ENCODE data around the gene CHSY1. TPM values are rescaled to one million over a fixed set of nuclear protein-coding genes. Genes with fewer than 3 reads are reported as not detected.

The CHSY1 gene
- polyA plus RNA-seq, 2 donors: 3.3 to 5.2 TPM

GRCh38 chr15:101267320-101268104, 15.7 kb upstream of the CHSY1 start:
- no peaks in the 10 kb centered on the region for H3K9me3 ChIP-seq (ENCODE audit: control insufficient read depth in 2 of 2, insufficient read depth in 1 of 2, low read depth in 1 of 2, low read length in 1 of 2)

GRCh38 chr15:101266787-101267186, 14.9 kb upstream of the CHSY1 start:
- Histone ChIP-seq H3K4me3 (ENCODE audit: low read depth in 1 of 2, low read length in 2 of 2) (no peak overlapping the region), H3K36me3 (ENCODE audit: control insufficient read depth in 2 of 2, insufficient read depth in 2 of 2, low read length in 1 of 2) (peaks cover 3 to 10% of the 10 kb centered on the region in 2 donors), H3K9me3 (ENCODE audit: control insufficient read depth in 2 of 2, insufficient read depth in 1 of 2, low read depth in 1 of 2, low read length in 1 of 2) (no peaks in the 10 kb centered on the region), H3K27ac (ENCODE audit: low read depth in 2 of 2, low read length in 1 of 2) (peak overlapping the region; percentile 18 to 43), H3K4me1 (ENCODE audit: control insufficient read depth in 2 of 2, insufficient read depth in 2 of 2, low read length in 1 of 2) (no peaks in the 10 kb centered on the region), H3K27me3 (ENCODE audit: control insufficient read depth in 1 of 2, insufficient read depth in 2 of 2, low read length in 2 of 2) (no peaks in the 10 kb centered on the region)
- WGBS, 2 donors: 67% methylated on average over 9 of the region's 9 CpGs

More at GRCh38 chr15:101267320-101268104, 15.7 kb upstream of the CHSY1 start:
- no peak overlapping the region for H3K4me3 ChIP-seq (ENCODE audit: low read depth in 1 of 2, low read length in 2 of 2)
- no peaks in the 10 kb centered on the region for H3K27me3 ChIP-seq (ENCODE audit: control insufficient read depth in 1 of 2, insufficient read depth in 2 of 2, low read length in 2 of 2)
- WGBS, 2 donors: 43 to 54% methylated on average over 18 of the region's 18 CpGs
- peak overlapping the region in 1 of 2 donors; percentile 33 for H3K27ac ChIP-seq (ENCODE audit: low read depth in 2 of 2, low read length in 1 of 2)
- no peaks in the 10 kb centered on the region for H3K4me1 ChIP-seq (ENCODE audit: control insufficient read depth in 2 of 2, insufficient read depth in 2 of 2, low read length in 1 of 2)
- peaks cover 3 to 15% of the 10 kb centered on the region in 2 donors for H3K36me3 ChIP-seq (ENCODE audit: control insufficient read depth in 2 of 2, insufficient read depth in 2 of 2, low read length in 1 of 2)

DNA sequence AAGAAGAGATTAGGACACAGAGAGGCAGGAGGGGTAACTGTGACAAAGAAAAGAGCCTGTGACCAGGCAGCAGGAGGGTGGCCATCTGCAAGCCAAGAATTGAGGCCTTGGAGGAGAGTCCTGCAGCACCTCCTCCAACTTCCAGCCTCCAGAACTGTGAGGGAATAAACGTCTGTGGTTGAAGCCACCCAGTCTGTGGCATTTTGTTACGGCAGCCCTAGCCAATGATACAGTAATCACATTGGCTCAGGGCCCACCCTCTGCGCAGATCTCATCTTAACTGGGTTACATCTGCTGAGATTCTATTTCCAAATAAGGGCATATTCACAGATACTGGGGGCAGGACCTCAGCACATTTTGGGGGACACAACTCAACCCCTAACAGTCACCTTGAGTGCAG, 14.2 kb upstream of the CHSY1 start:
- no peaks in the 10 kb centered on the region for H3K4me1 ChIP-seq (ENCODE audit: control insufficient read depth in 2 of 2, insufficient read depth in 2 of 2, low read length in 1 of 2)
- H3K27me3 ChIP-seq (ENCODE audit: control insufficient read depth in 1 of 2, insufficient read depth in 2 of 2, low read length in 2 of 2): no peaks in the 10 kb centered on the region
- 52 to 53% methylated on average over 3 of the region's 3 CpGs for WGBS, 2 donors
- H3K4me3 ChIP-seq (ENCODE audit: low read depth in 1 of 2, low read length in 2 of 2): no peak overlapping the region
- no peak overlapping the region for H3K27ac ChIP-seq (ENCODE audit: low read depth in 2 of 2, low read length in 1 of 2)
- H3K9me3 ChIP-seq (ENCODE audit: control insufficient read depth in 2 of 2, insufficient read depth in 1 of 2, low read depth in 1 of 2, low read length in 1 of 2): no peaks in the 10 kb centered on the region
- H3K36me3 ChIP-seq (ENCODE audit: control insufficient read depth in 2 of 2, insufficient read depth in 2 of 2, low read length in 1 of 2): peaks cover 3 to 6% of the 10 kb centered on the region in 2 donors

- Histone ChIP-seq H3K27ac (ENCODE audit: low read depth in 2 of 2, low read length in 1 of 2) (peak overlapping the region in 1 of 2 donors; percentile 40), H3K4me3 (ENCODE audit: low read depth in 1 of 2, low read length in 2 of 2) (no peak overlapping the region), H3K36me3 (ENCODE audit: control insufficient read depth in 2 of 2, insufficient read depth in 2 of 2, low read length in 1 of 2) (no peaks in the 10 kb centered on the region), H3K4me1 (ENCODE audit: control insufficient read depth in 2 of 2, insufficient read depth in 2 of 2, low read length in 1 of 2) (no peaks in the 10 kb centered on the region), H3K9me3 (ENCODE audit: control insufficient read depth in 2 of 2, insufficient read depth in 1 of 2, low read depth in 1 of 2, low read length in 1 of 2) (no peaks in the 10 kb centered on the region), H3K27me3 (ENCODE audit: control insufficient read depth in 1 of 2, insufficient read depth in 2 of 2, low read length in 2 of 2) (no peaks in the 10 kb centered on the region)
- 81 to 83% methylated on average over 17 of the region's 17 CpGs for WGBS, 2 donors
Observed at GRCh38 chr15:101264911-101265641, 13.2 kb upstream of the CHSY1 start.

DNA sequence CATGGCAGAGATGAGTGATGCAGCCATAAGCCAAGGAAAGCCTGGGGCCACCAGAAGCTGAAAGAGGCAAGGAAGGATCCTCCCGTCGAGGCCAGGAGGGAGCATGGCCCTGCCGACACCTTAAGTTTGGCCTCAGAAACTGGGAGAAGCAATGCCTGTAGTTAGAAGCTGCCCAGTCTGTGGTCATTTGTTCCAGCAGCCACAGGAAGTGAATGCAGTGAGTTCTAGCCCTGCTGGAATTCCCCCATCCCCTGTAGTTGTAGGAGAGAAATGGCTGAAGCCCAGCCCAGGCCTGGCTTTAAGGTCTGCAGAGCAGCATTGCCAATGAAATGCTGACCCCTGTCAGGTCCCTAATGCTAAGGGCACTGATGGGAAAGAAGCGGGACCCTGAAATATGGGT, 12.2 kb upstream of the CHSY1 start:
- H3K9me3 ChIP-seq (ENCODE audit: control insufficient read depth in 2 of 2, insufficient read depth in 1 of 2, low read depth in 1 of 2, low read length in 1 of 2): no peaks in the 10 kb centered on the region
- no peaks in the 10 kb centered on the region for H3K36me3 ChIP-seq (ENCODE audit: control insufficient read depth in 2 of 2, insufficient read depth in 2 of 2, low read length in 1 of 2)
- 87 to 90% methylated on average over 4 of the region's 4 CpGs for WGBS, 2 donors
- no peak overlapping the region for H3K27ac ChIP-seq (ENCODE audit: low read depth in 2 of 2, low read length in 1 of 2)
- no peaks in the 10 kb centered on the region for H3K27me3 ChIP-seq (ENCODE audit: control insufficient read depth in 1 of 2, insufficient read depth in 2 of 2, low read length in 2 of 2)
- H3K4me3 ChIP-seq (ENCODE audit: low read depth in 1 of 2, low read length in 2 of 2): no peak overlapping the region
- H3K4me1 ChIP-seq (ENCODE audit: control insufficient read depth in 2 of 2, insufficient read depth in 2 of 2, low read length in 1 of 2): no peaks in the 10 kb centered on the region

DNA sequence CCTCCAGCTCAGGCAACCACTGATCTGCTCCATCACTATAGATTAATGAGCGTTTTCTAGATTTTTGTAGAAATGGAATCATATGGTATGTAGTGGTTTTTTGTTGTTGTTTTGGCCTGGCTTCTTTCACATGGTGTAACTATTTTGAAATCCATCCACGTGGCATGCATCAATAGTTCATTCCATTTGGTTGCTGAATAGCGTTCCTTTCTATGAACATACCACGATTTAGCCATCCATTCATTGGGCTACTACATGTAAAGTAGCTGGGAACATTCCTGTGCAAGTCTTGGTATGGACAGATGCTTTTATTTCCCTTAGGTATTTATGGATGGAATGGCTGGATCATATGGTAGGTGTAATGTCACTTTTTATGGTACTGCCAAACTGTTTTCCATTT, 10.7 kb upstream of the CHSY1 start:
- no peak overlapping the region for H3K27ac ChIP-seq (ENCODE audit: low read depth in 2 of 2, low read length in 1 of 2)
- H3K9me3 ChIP-seq (ENCODE audit: control insufficient read depth in 2 of 2, insufficient read depth in 1 of 2, low read depth in 1 of 2, low read length in 1 of 2): no peaks in the 10 kb centered on the region
- H3K4me3 ChIP-seq (ENCODE audit: low read depth in 1 of 2, low read length in 2 of 2): no peak overlapping the region
- H3K36me3 ChIP-seq (ENCODE audit: control insufficient read depth in 2 of 2, insufficient read depth in 2 of 2, low read length in 1 of 2): no peaks in the 10 kb centered on the region
- no peaks in the 10 kb centered on the region for H3K4me1 ChIP-seq (ENCODE audit: control insufficient read depth in 2 of 2, insufficient read depth in 2 of 2, low read length in 1 of 2)
- 81 to 88% methylated on average over 4 of the region's 4 CpGs for WGBS, 2 donors
- no peaks in the 10 kb centered on the region for H3K27me3 ChIP-seq (ENCODE audit: control insufficient read depth in 1 of 2, insufficient read depth in 2 of 2, low read length in 2 of 2)

- Histone ChIP-seq H3K4me1 (ENCODE audit: control insufficient read depth in 2 of 2, insufficient read depth in 2 of 2, low read length in 1 of 2) (no peaks in the 10 kb centered on the region), H3K27me3 (ENCODE audit: control insufficient read depth in 1 of 2, insufficient read depth in 2 of 2, low read length in 2 of 2) (no peaks in the 10 kb centered on the region), H3K9me3 (ENCODE audit: control insufficient read depth in 2 of 2, insufficient read depth in 1 of 2, low read depth in 1 of 2, low read length in 1 of 2) (no peaks in the 10 kb centered on the region), H3K36me3 (ENCODE audit: control insufficient read depth in 2 of 2, insufficient read depth in 2 of 2, low read length in 1 of 2) (no peaks in the 10 kb centered on the region), H3K4me3 (ENCODE audit: low read depth in 1 of 2, low read length in 2 of 2) (no peak overlapping the region), H3K27ac (ENCODE audit: low read depth in 2 of 2, low read length in 1 of 2) (no peak overlapping the region)
- WGBS, 2 donors: 31 to 32% methylated on average over 11 of the region's 11 CpGs
Observed at GRCh38 chr15:101258238-101259144, 6.6 kb upstream of the CHSY1 start.

- Histone ChIP-seq H3K36me3 (ENCODE audit: control insufficient read depth in 2 of 2, insufficient read depth in 2 of 2, low read length in 1 of 2) (no peaks in the 10 kb centered on the region), H3K4me3 (ENCODE audit: low read depth in 1 of 2, low read length in 2 of 2) (no peak overlapping the region), H3K9me3 (ENCODE audit: control insufficient read depth in 2 of 2, insufficient read depth in 1 of 2, low read depth in 1 of 2, low read length in 1 of 2) (no peaks in the 10 kb centered on the region), H3K4me1 (ENCODE audit: control insufficient read depth in 2 of 2, insufficient read depth in 2 of 2, low read length in 1 of 2) (no peaks in the 10 kb centered on the region), H3K27me3 (ENCODE audit: control insufficient read depth in 1 of 2, insufficient read depth in 2 of 2, low read length in 2 of 2) (no peaks in the 10 kb centered on the region), H3K27ac (ENCODE audit: low read depth in 2 of 2, low read length in 1 of 2) (no peak overlapping the region)
- WGBS, 2 donors: 91 to 94% methylated on average over 6 of the region's 6 CpGs
Observed at GRCh38 chr15:101256757-101257156, 4.9 kb upstream of the CHSY1 start.

- no peaks in the 10 kb centered on the region for H3K36me3 ChIP-seq (ENCODE audit: control insufficient read depth in 2 of 2, insufficient read depth in 2 of 2, low read length in 1 of 2)
- no peaks in the 10 kb centered on the region for H3K4me1 ChIP-seq (ENCODE audit: control insufficient read depth in 2 of 2, insufficient read depth in 2 of 2, low read length in 1 of 2)
- H3K27me3 ChIP-seq (ENCODE audit: control insufficient read depth in 1 of 2, insufficient read depth in 2 of 2, low read length in 2 of 2): no peaks in the 10 kb centered on the region
- WGBS, 2 donors: 44 to 49% methylated on average over 8 of the region's 8 CpGs
- H3K27ac ChIP-seq (ENCODE audit: low read depth in 2 of 2, low read length in 1 of 2): no peak overlapping the region
- H3K4me3 ChIP-seq (ENCODE audit: low read depth in 1 of 2, low read length in 2 of 2): no peak overlapping the region
- H3K9me3 ChIP-seq (ENCODE audit: control insufficient read depth in 2 of 2, insufficient read depth in 1 of 2, low read depth in 1 of 2, low read length in 1 of 2): no peaks in the 10 kb centered on the region
Observed at GRCh38 chr15:101255615-101256241, 3.9 kb upstream of the CHSY1 start.
